ENCODE data around the gene PCSK1N.
"Not testable (repeated sequence)": the region's sequence is repeated elsewhere in the genome, so short reads cannot be mapped to it uniquely, and the experiment has no call there.

The PCSK1N gene

GRCh38 chrX:48835524-48836329, at the start of gene PCSK1N:
Gene PCSK1N (minus strand): TSS chrX:48835610. CDS start chrX:48835532, 78 bp downstream.
- DNase-seq (ENCODE audit: extremely low read depth in 1 of 2, low read depth in 1 of 2): no peak

GRCh38 chrX:48883729-48884128, 48.3 kb upstream of the PCSK1N start:
- no peak for DNase-seq (ENCODE audit: extremely low read depth in 1 of 2, low read depth in 1 of 2)

GRCh38 chrX:48876944-48877343, 41.5 kb upstream of the PCSK1N start:
- not testable (repeated sequence) for DNase-seq (ENCODE audit: extremely low read depth in 1 of 2, low read depth in 1 of 2)

- not testable (repeated sequence) for DNase-seq (ENCODE audit: extremely low read depth in 1 of 2, low read depth in 1 of 2)
Measured at GRCh38 chrX:48872017-48872416, 36.6 kb upstream of the PCSK1N start.

- DNase-seq (ENCODE audit: extremely low read depth in 1 of 2, low read depth in 1 of 2): no peak
Measured at GRCh38 chrX:48864210-48864609, 28.8 kb upstream of the PCSK1N start.

GRCh38 chrX:48854898-48855297, 19.5 kb upstream of the PCSK1N start:
- no peak for DNase-seq (ENCODE audit: extremely low read depth in 1 of 2, low read depth in 1 of 2)

GRCh38 chrX:48854121-48854804, 18.9 kb upstream of the PCSK1N start:
- DNase-seq (ENCODE audit: extremely low read depth in 1 of 2, low read depth in 1 of 2): not testable (repeated sequence)

- DNase-seq (ENCODE audit: extremely low read depth in 1 of 2, low read depth in 1 of 2): not testable (repeated sequence)
Measured at GRCh38 chrX:48853494-48853893, 18.1 kb upstream of the PCSK1N start.

- DNase-seq (ENCODE audit: extremely low read depth in 1 of 2, low read depth in 1 of 2): no peak
Measured at GRCh38 chrX:48852857-48853256, 17.4 kb upstream of the PCSK1N start.

- no peak for DNase-seq (ENCODE audit: extremely low read depth in 1 of 2, low read depth in 1 of 2)
Measured at GRCh38 chrX:48848847-48849246, 13.4 kb upstream of the PCSK1N start.

GRCh38 chrX:48839686-48840085, 4.3 kb upstream of the PCSK1N start:
- no peak for DNase-seq (ENCODE audit: extremely low read depth in 1 of 2, low read depth in 1 of 2)

GRCh38 chrX:48834383-48834709, 1.1 kb downstream of the PCSK1N start:
- no peak for DNase-seq (ENCODE audit: extremely low read depth in 1 of 2, low read depth in 1 of 2)

GRCh38 chrX:48833542-48834138, 1.8 kb downstream of the PCSK1N start:
- no peak for DNase-seq (ENCODE audit: extremely low read depth in 1 of 2, low read depth in 1 of 2)

GRCh38 chrX:48831909-48832291, 3.5 kb downstream of the PCSK1N start:
- DNase-seq (ENCODE audit: extremely low read depth in 1 of 2, low read depth in 1 of 2): no peak

GRCh38 chrX:48831136-48831908, 4.1 kb downstream of the PCSK1N start:
- no peak for DNase-seq (ENCODE audit: extremely low read depth in 1 of 2, low read depth in 1 of 2)

GRCh38 chrX:48829016-48829735, 6.2 kb downstream of the PCSK1N start:
- no peak for DNase-seq (ENCODE audit: extremely low read depth in 1 of 2, low read depth in 1 of 2)

GRCh38 chrX:48827654-48827968, 7.8 kb downstream of the PCSK1N start:
- DNase-seq (ENCODE audit: extremely low read depth in 1 of 2, low read depth in 1 of 2): no peak

- DNase-seq (ENCODE audit: extremely low read depth in 1 of 2, low read depth in 1 of 2): no peak
Measured at GRCh38 chrX:48826876-48827653, 8.3 kb downstream of the PCSK1N start.

- DNase-seq (ENCODE audit: extremely low read depth in 1 of 2, low read depth in 1 of 2): no peak
Measured at GRCh38 chrX:48826135-48826875, 9.1 kb downstream of the PCSK1N start, which contains the start of gene ERAS. Gene ERAS (plus strand): TSS chrX:48826513. CDS start chrX:48829124, 2,611 bp downstream.
